GM12873 (cell line): ENCODE measurements around the gene PPP1R15B.

Experiments
- TF ChIP-seq, protein P1 (sequence below): IDR thresholded peaks from 2 replicates; pipeline ENCODE4 v1.5.1; 2012; ENCODE audit warnings: low read depth, mild to moderate bottlenecking, moderate library complexity, low read length, control low read depth; ENCODE audit not compliant: insufficient read depth; ENCODE audit errors: missing control alignments

The PPP1R15B gene

DNA sequence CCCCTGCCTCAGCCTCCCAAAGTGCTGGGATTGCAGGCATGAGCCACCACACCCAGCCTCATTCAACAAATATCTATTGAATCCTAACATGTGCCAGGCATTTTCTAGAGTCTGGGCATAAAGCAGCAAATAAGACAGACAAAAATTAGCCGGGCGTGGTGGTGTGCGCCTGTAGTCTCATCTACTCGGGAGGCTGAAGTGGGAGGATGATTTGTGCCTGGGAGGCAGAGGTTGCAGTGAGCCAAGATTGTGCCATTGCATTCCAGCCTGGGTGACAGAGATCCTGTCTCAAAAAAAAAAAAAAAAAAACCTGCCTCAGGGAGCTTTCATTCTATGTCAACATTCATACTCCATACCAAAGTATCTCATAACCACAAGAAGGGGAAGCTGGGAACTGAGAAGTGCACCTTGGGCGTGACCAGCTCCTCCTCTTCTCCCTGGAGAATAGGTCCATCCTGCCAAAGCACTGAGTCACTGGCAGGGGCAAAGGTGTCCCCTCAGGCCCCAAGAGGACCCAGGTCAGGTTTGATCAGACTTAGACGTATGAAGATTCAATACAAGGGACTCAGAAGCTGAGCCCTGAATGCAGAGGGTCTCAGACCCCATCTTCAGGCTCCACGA lies 36.8 kb upstream of the PPP1R15B start:
- TF ChIP-seq, protein P1, sequence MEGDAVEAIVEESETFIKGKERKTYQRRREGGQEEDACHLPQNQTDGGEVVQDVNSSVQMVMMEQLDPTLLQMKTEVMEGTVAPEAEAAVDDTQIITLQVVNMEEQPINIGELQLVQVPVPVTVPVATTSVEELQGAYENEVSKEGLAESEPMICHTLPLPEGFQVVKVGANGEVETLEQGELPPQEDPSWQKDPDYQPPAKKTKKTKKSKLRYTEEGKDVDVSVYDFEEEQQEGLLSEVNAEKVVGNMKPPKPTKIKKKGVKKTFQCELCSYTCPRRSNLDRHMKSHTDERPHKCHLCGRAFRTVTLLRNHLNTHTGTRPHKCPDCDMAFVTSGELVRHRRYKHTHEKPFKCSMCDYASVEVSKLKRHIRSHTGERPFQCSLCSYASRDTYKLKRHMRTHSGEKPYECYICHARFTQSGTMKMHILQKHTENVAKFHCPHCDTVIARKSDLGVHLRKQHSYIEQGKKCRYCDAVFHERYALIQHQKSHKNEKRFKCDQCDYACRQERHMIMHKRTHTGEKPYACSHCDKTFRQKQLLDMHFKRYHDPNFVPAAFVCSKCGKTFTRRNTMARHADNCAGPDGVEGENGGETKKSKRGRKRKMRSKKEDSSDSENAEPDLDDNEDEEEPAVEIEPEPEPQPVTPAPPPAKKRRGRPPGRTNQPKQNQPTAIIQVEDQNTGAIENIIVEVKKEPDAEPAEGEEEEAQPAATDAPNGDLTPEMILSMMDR: no peak

DNA sequence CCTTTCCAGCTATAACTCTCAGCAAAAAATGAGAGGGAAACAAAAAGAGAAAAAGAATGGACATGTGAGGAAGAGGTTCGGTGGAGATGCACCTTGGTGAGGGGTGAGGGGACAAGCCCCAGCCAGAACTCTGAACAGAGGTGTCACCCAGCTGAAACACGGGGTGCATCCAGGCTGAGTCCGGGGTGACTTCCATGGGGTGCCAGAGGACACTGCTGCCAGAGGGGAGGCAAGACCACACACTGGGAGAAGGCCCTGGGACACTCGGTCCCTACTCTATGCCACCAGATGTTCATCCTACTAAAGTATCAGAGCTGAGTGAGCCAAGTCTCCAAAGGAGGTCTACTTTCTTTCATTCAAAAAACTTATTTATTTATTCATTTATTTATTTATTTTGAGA lies 36.1 kb upstream of the PPP1R15B start:
- TF ChIP-seq, protein P1: no peak

- TF ChIP-seq, protein P1: no peak
Observed at GRCh38 chr1:204447190-204447589, 35.6 kb upstream of the PPP1R15B start.

DNA sequence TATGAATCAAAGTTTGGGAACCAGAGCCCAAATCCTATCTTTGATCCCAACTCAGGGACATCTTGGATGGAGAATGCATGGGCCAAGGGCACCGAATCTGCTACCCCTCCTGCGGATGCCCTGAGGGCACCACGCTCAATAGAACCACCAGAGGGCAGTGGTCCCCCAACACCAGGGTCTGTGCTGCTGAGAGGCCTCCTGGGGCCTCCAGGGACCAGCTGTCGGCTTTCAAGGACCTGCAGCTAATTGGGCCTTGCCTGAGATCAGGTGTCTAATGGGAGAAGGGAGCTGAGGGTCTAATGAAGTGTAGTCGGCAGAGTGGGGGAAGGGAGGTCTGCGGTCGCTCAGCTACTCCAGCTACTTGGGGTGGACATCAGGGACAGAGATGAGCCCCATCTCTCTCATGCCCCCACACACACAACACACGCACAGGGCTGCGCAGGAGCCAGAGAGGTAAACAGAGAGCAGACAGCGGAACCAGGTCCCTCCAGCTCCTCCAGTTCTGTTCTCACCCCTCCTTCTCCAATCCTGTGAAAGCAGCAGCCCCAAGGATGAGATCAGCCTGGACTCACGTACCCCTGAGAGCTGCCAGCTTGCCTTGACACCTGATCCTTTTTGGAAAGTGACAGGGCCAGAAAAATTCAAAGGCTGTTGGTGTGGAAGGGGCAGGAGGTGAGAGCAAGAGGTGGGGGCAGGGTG lies 34.9 kb upstream of the PPP1R15B start:
- TF ChIP-seq, protein P1: peak; percentile 85

DNA sequence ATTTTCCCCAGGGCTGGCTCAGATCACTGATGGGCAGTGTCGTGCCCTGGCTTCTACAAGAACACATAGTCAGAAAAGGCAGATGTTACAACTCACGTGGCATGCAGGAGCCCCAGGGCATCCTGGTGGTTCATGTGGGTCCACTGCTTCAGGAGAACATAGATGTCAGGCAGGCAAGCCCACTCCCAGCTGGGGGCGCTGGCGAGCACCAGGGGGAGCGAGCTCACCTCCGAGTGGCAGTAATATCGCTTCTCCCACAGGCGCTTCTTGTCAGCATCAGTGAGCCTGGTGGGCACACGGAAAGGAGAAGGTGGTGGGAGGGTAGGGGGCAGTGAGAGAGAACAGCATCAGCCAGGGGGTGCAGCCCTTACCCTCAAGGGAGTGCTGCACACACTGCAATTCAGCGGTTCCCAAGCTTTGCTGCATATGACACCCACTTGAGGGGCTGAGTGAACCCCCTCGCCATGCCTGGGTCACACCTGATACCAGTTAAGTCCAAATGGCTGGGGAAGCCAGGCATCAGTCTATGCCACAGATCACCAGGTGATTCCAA lies 34.3 kb upstream of the PPP1R15B start:
- TF ChIP-seq, protein P1: peak; percentile 75

GRCh38 chr1:204443871-204444581 lies 32.4 kb upstream of the PPP1R15B start:
- TF ChIP-seq, protein P1: no peak

DNA sequence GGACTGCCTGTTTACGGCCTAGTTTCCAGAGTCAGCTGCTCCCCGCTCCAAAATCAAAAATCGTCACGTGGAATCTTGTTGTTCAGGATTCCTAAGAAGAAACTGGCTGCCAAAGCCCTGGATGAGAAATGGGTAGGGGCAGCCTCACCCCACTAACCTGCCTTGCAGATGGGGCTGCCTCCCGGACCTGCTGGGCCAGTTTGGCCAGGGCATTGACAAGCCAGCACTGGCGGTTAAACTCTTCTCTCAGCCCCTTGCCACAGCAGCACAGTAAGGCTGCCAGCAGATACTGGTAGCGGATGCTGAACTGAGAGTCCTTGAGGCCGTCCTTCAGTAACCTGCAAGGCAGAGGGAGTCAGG lies 31.6 kb upstream of the PPP1R15B start:
- TF ChIP-seq, protein P1: no peak
